Cardiac muscle cell (in vitro differentiated cells and primary cell): Measurements from ENCODE around the gene TMEM190. TPM values are rescaled to one million over a fixed set of nuclear protein-coding genes. Genes with fewer than 3 reads are reported as not detected.
"Not testable (repeated sequence)": the region's sequence is repeated elsewhere in the genome, so short reads cannot be mapped to it uniquely, and the experiment has no call there.

Experiments used
- DNase-seq, 2 donors: peaks; one replicate each; pipeline versions ENCODE4 v3.0.0 to v3.0.0-alpha.2; 2010 to 2017; ENCODE audit warnings: low read depth in 1 of 2, low spot score in 1 of 2
- H3K27ac ChIP-seq: fragments of 200-600 bp; sonication (generic); 2 replicates; pipeline ENCODE4 v1.5.1; 2016
- H3K27me3 ChIP-seq: fragments of 200-600 bp; sonication (generic); 2 replicates; pipeline ENCODE4 v1.6.0; 2016; ENCODE audit warnings: control low read depth
- H3K36me3 ChIP-seq: fragments of 200-600 bp; sonication (generic); 2 replicates; pipeline ENCODE4 v1.5.1; 2016; ENCODE audit warnings: control low read depth
- H3K4me1 ChIP-seq: fragments of 200-600 bp; sonication (generic); 2 replicates; pipeline ENCODE4 v1.8.1; 2017; ENCODE audit warnings: low read depth, mild to moderate bottlenecking, mixed run types
- H3K4me3 ChIP-seq: fragments of 200-600 bp; sonication (generic); 2 replicates; pipeline ENCODE4 v1.5.1; 2016; ENCODE audit warnings: mild to moderate bottlenecking
- H3K9me3 ChIP-seq: fragments of 200-600 bp; sonication (generic); 2 replicates; pipeline ENCODE4 v1.5.1; 2017; ENCODE audit warnings: low read depth, mild to moderate bottlenecking, control low read depth
- polyA plus RNA-seq: library from polyadenylated mRNA; unstranded; fragments of >200 nt; fragmentation: Nextera tagmentation; extraction: Ambion mirVana; gene quantifications from 2 replicates; pipeline ENCODE4 v1.2.1, GENCODE V29; 2016
- total RNA-seq: library from RNA; depleted of rRNA; stranded (reverse); fragments of >200 nt; gene quantifications from 2 replicates; pipeline ENCODE4 v1.2.3, GENCODE V29; 2016
- TF ChIP-seq, protein P1 (sequence below): IDR thresholded peaks from 2 replicates; pipeline ENCODE4 v1.5.1; 2012; ENCODE audit warnings: low read depth, mild to moderate bottlenecking, low read length

TMEM190 gene
- total and polyA plus RNA-seq, 2 experiments from 2014 or later: 1.3 TPM; not detected in 1

GRCh38 chr19:55400281-55401087 is 23.9 kb downstream of the TMEM190 start:
- H3K9me3 ChIP-seq: no peaks in the 10 kb centered on the region
- H3K27me3 ChIP-seq: no peaks in the 10 kb centered on the region
- H3K4me1 ChIP-seq: no peaks in the 10 kb centered on the region
- DNase-seq: no peak
- H3K27ac ChIP-seq: peak overlapping the region; percentile 7
- H3K4me3 ChIP-seq: no peak overlapping the region
- peaks cover 32% of the 10 kb centered on the region for H3K36me3 ChIP-seq
- TF ChIP-seq, protein P1, sequence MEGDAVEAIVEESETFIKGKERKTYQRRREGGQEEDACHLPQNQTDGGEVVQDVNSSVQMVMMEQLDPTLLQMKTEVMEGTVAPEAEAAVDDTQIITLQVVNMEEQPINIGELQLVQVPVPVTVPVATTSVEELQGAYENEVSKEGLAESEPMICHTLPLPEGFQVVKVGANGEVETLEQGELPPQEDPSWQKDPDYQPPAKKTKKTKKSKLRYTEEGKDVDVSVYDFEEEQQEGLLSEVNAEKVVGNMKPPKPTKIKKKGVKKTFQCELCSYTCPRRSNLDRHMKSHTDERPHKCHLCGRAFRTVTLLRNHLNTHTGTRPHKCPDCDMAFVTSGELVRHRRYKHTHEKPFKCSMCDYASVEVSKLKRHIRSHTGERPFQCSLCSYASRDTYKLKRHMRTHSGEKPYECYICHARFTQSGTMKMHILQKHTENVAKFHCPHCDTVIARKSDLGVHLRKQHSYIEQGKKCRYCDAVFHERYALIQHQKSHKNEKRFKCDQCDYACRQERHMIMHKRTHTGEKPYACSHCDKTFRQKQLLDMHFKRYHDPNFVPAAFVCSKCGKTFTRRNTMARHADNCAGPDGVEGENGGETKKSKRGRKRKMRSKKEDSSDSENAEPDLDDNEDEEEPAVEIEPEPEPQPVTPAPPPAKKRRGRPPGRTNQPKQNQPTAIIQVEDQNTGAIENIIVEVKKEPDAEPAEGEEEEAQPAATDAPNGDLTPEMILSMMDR: no peak

DNA sequence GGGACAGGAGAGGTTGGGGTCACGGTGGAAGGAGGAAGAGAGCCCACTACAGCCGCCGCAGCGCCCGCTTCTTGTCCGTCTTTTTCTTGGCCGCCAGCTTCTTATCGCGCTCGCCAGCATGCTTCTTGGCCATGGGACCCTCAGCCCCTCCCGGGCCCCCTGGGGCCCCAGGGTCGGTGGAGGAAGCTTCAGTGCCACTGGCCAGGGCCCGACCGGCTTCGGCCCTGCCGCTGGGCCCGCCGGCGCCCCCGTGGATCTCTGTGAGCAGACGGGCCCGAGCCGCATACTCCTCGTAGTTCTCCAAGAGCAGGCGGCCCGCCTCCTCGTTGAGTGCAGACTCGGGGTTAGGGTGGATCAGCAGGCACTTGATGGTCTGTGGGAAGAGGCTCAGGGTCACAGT is 24.8 kb downstream of the TMEM190 start:
- H3K36me3 ChIP-seq: peaks cover 41% of the 10 kb centered on the region
- not testable (repeated sequence) for H3K27ac ChIP-seq, H3K9me3 ChIP-seq, H3K4me3 ChIP-seq, H3K27me3 ChIP-seq, H3K4me1 ChIP-seq, DNase-seq

- Histone ChIP-seq H3K27me3 (no peaks in the 10 kb centered on the region), H3K27ac (peak overlapping the region; percentile 18), H3K36me3 (peaks cover 42% of the 10 kb centered on the region), H3K9me3 (no peaks in the 10 kb centered on the region), H3K4me1 (no peaks in the 10 kb centered on the region), H3K4me3 (no peak overlapping the region)
- no peak for DNase-seq
- TF ChIP-seq, protein P1: no peak
Measured at GRCh38 chr19:55402509-55402908, 25.9 kb downstream of the TMEM190 start.

GRCh38 chr19:55405638-55406037 is 29.0 kb downstream of the TMEM190 start:
- no peaks in the 10 kb centered on the region for H3K27me3 ChIP-seq
- TF ChIP-seq, protein P1: no peak
- no peaks in the 10 kb centered on the region for H3K4me1 ChIP-seq
- H3K4me3 ChIP-seq: peak overlapping the region; percentile 82
- peaks cover 39% of the 10 kb centered on the region for H3K36me3 ChIP-seq
- H3K9me3 ChIP-seq: no peaks in the 10 kb centered on the region
- no peak overlapping the region for H3K27ac ChIP-seq
- DNase-seq: no peak

GRCh38 chr19:55406091-55406825 is 29.6 kb downstream of the TMEM190 start:
- H3K27me3 ChIP-seq: no peaks in the 10 kb centered on the region
- H3K4me1 ChIP-seq: no peaks in the 10 kb centered on the region
- TF ChIP-seq, protein P1: no peak
- H3K9me3 ChIP-seq: no peaks in the 10 kb centered on the region
- peak overlapping the region; percentile 82 for H3K4me3 ChIP-seq
- no peak for DNase-seq
- peaks cover 35% of the 10 kb centered on the region for H3K36me3 ChIP-seq
- peak overlapping the region; percentile 0 for H3K27ac ChIP-seq
